WERI-Rb-1 (cell line): ENCODE measurements around the gene AKAP11.

ENCODE experiments used
- DNase-seq: peaks from one replicate; pipeline ENCODE4 v3.0.0-alpha.2; 2020
- H3K27ac ChIP-seq: fragments of 250-450 bp; sonication (Bioruptor Pico); 2 replicates; pipeline ENCODE4 v1.5.1; 2020; ENCODE audit warnings: mild to moderate bottlenecking, moderate library complexity
- H3K27me3 ChIP-seq: fragments of 250-450 bp; sonication (Bioruptor Pico); 2 replicates; pipeline ENCODE4 v1.5.1; 2021; ENCODE audit warnings: mild to moderate bottlenecking, low read depth, moderate library complexity; ENCODE audit not compliant: insufficient read depth, severe bottlenecking
- H3K36me3 ChIP-seq: fragments of 250-450 bp; sonication (Bioruptor Pico); 2 replicates; pipeline ENCODE4 v1.5.1; 2020; ENCODE audit warnings: mild to moderate bottlenecking, moderate library complexity
- H3K4me3 ChIP-seq: 2 replicates; pipeline ENCODE4 v1.5.1; 2011; ENCODE audit warnings: low read depth, mild to moderate bottlenecking, control low read depth, low read length
- H3K9me3 ChIP-seq: fragments of 250-450 bp; sonication (Bioruptor Pico); 2 replicates; pipeline ENCODE4 v1.5.1; 2021; ENCODE audit warnings: mild to moderate bottlenecking, moderate library complexity; ENCODE audit not compliant: severe bottlenecking
- TF ChIP-seq, protein P1 (sequence below): IDR thresholded peaks from 2 replicates; pipeline ENCODE4 v1.5.1; 2011; ENCODE audit warnings: low read depth, mild to moderate bottlenecking, control low read depth, inconsistent platforms, low read length

AKAP11 gene

GRCh38 chr13:42283574-42283973 is 11.6 kb downstream of the AKAP11 start:
- TF ChIP-seq, protein P1, sequence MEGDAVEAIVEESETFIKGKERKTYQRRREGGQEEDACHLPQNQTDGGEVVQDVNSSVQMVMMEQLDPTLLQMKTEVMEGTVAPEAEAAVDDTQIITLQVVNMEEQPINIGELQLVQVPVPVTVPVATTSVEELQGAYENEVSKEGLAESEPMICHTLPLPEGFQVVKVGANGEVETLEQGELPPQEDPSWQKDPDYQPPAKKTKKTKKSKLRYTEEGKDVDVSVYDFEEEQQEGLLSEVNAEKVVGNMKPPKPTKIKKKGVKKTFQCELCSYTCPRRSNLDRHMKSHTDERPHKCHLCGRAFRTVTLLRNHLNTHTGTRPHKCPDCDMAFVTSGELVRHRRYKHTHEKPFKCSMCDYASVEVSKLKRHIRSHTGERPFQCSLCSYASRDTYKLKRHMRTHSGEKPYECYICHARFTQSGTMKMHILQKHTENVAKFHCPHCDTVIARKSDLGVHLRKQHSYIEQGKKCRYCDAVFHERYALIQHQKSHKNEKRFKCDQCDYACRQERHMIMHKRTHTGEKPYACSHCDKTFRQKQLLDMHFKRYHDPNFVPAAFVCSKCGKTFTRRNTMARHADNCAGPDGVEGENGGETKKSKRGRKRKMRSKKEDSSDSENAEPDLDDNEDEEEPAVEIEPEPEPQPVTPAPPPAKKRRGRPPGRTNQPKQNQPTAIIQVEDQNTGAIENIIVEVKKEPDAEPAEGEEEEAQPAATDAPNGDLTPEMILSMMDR, result no peak
- DNase-seq, result no peak
- H3K27me3 ChIP-seq, result no peaks in the 10 kb centered on the region
- H3K27ac ChIP-seq, result no peak overlapping the region
- H3K4me3 ChIP-seq, result no peak overlapping the region
- no peaks in the 10 kb centered on the region for H3K36me3 ChIP-seq
- H3K9me3 ChIP-seq, result no peaks in the 10 kb centered on the region

GRCh38 chr13:42284068-42284467 is 12.1 kb downstream of the AKAP11 start:
- TF ChIP-seq, protein P1, result no peak
- no peak for DNase-seq
- H3K4me3 ChIP-seq, result no peak overlapping the region

DNA sequence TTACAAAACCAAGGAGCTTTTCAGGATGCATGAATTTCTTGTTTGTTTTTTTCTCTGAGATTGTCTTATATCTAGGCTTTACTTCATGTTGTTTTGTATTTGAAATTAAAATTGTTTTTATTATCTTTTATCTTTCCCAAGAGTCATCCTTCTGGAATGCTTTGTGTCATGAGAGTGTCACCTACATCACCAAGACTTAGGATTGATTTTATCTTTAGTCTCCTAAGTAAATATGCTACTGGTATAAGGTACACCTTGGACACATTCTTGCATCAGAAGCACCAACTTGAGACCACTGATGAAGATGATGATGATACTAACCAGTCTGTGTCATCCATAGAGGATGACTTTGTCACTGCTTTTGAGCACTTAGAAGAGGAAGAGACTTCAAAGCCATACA is 26.4 kb downstream of the AKAP11 start:
- TF ChIP-seq, protein P1, result no peak
- H3K4me3 ChIP-seq, result no peak overlapping the region
- H3K27ac ChIP-seq, result no peak overlapping the region
- H3K9me3 ChIP-seq, result no peaks in the 10 kb centered on the region
- H3K36me3 ChIP-seq, result peaks cover 3% of the 10 kb centered on the region; the same call in 1 of the 2 replicates
- no peak for DNase-seq
- H3K27me3 ChIP-seq, result no peaks in the 10 kb centered on the region

More at GRCh38 chr13:42284068-42284467, 12.1 kb downstream of the AKAP11 start:
- no peaks in the 10 kb centered on the region for H3K9me3 ChIP-seq
- no peaks in the 10 kb centered on the region for H3K27me3 ChIP-seq
- H3K27ac ChIP-seq, result no peak overlapping the region
- H3K36me3 ChIP-seq, result no peaks in the 10 kb centered on the region

- Histone ChIP-seq H3K4me3 (no peak overlapping the region), H3K27me3 (no peaks in the 10 kb centered on the region), H3K9me3 (no peaks in the 10 kb centered on the region), H3K27ac (no peak overlapping the region), H3K36me3 (peaks cover 2% of the 10 kb centered on the region; the same call in 1 of the 2 replicates)
- TF ChIP-seq, protein P1, result no peak
- no peak for DNase-seq
These were observed 33.6 kb downstream of the AKAP11 start for GRCh38 chr13:42305503-42305902.

GRCh38 chr13:42307461-42307860 is 35.5 kb downstream of the AKAP11 start:
- no peak for DNase-seq
- TF ChIP-seq, protein P1, result no peak
- Histone ChIP-seq H3K4me3 (no peak overlapping the region), H3K27me3 (no peaks in the 10 kb centered on the region), H3K36me3 (no peaks in the 10 kb centered on the region), H3K9me3 (no peaks in the 10 kb centered on the region), H3K27ac (no peak overlapping the region)

DNA sequence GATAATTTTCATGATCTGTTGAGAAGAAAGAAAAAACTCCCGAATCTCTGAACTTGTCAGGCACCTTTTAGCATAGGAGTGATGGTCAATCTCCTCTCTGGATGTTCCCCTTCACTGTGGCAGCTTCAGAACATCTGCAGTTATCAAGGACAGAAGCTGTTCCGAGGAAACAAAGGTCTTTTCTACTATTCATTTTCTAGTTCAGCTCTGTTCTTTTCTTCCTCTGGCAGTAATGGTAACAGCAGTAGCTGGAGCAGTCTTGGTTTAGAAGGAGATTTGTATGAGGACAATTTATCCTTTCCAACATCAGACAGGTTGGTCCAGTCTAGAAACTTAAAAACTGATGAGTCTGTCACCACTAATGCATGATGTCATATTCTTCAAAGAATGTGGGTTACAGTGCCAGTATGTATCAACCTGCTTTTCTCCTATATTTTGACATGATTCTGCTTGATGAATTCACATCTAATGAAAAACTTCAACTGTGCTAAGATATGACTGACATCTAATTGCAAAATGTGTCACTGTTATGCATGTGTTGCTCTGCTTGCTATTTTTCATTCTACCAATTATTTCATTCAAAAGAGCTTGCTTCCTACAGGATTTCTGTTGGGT is 41.0 kb downstream of the AKAP11 start:
- H3K9me3 ChIP-seq, result no peaks in the 10 kb centered on the region
- no peak overlapping the region for H3K4me3 ChIP-seq
- H3K36me3 ChIP-seq, result no peaks in the 10 kb centered on the region
- H3K27me3 ChIP-seq, result no peaks in the 10 kb centered on the region
- DNase-seq, result no peak
- H3K27ac ChIP-seq, result no peak overlapping the region
- TF ChIP-seq, protein P1, result no peak
